ENCODE measurements around the gene PDE4A.

DNA sequence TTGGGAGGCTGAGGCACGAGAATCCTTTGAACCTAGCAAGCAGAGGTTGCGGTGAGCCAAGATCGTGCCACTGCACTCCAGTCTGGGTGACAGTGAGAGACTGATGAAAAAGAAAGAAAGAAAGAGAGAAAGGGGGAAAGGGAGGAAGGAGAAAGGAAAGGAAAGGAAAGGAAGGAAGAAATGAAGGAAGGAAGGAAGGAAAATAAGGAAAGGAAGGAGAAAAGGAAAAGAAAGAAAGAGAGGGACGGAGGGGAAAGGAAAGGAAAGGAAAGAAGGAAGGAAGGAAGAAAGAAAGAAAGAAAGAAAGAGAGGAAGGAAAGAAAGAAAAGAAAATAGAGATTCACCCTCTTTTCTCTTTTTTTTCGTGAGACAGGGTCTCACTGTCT lies 8.7 kb downstream of the PDE4A start:
- TF ChIP-seq POLR2AphosphoS5 (IDR thresholded peaks at IDR 0.05; ENCODE audit: low read depth, low read length) (no peak), TAF1 (IDR thresholded peaks at IDR 0.05; ENCODE audit: borderline replicate concordance, insufficient read depth, low read length) (no peak), SIN3A (IDR thresholded peaks at IDR 0.05; ENCODE audit: borderline replicate concordance, insufficient read depth, low read length) (no peak)
